Right atrium auricular region (tissue), 2 donors: Measurements from ENCODE around the gene TVP23C. TPM values are rescaled to one million over a fixed set of nuclear protein-coding genes. Genes with fewer than 3 reads are reported as not detected.

ENCODE experiments used
- DNase-seq: peaks from one replicate; pipeline ENCODE4 v3.0.0-alpha.2; 2019; ENCODE audit warnings: low spot score
- H3K27ac ChIP-seq, 2 donors: fragments of 200-600 bp; sonication (generic); 1 replicate in 1 of 2; 2 replicates in 1 of 2; pipeline ENCODE4 v1.5.1; 2016 to 2019
- H3K27me3 ChIP-seq, 2 donors: fragments of 200-600 bp; sonication (generic); one replicate each; pipeline versions ENCODE4 v1.5.1 to v1.6.0; 2017 to 2019
- H3K36me3 ChIP-seq: fragments of 200-600 bp; sonication (generic); one replicate; pipeline ENCODE4 v1.5.1; 2016
- H3K4me1 ChIP-seq, 2 donors: fragments of 200-600 bp; sonication (generic); one replicate each; pipeline versions ENCODE4 v1.5.1 to v1.6.0; 2017 to 2019
- H3K4me3 ChIP-seq, 2 donors: fragments of 200-600 bp; sonication (generic); 1 replicate in 1 of 2; 2 replicates in 1 of 2; pipeline ENCODE4 v1.5.1; 2017 to 2019; ENCODE audit warnings: mild to moderate bottlenecking in 1 of 2, moderate library complexity in 1 of 2
- H3K9me3 ChIP-seq, 2 donors: fragments of 200-600 bp; sonication (generic); one replicate each; pipeline ENCODE4 v1.5.1; 2019
- CTCF ChIP-seq, 2 donors: fragments of 200-600 bp; sonication (generic); IDR thresholded peaks; one replicate each; pipeline ENCODE4 v1.5.1; 2019; ENCODE audit warnings: antibody characterized with exemption in 2 of 2
- total RNA-seq, 2 donors: library from RNA; depleted of rRNA; stranded (reverse); fragments of >200 nt; gene quantifications; one replicate each; pipeline ENCODE4 v1.1.0, GENCODE V29; 2016

Gene TVP23C
- total RNA-seq, 2 donors from 2014 or later, result 3.3 to 5.3 TPM

- no peak for DNase-seq
- Histone ChIP-seq H3K27me3 (no peaks in the 10 kb centered on the region), H3K4me3 (no peak overlapping the region), H3K36me3 (no peaks in the 10 kb centered on the region), H3K9me3 (no peaks in the 10 kb centered on the region), H3K4me1 (peaks cover 0 to 16% of the 10 kb centered on the region in 2 donors), H3K27ac (no peak overlapping the region)
- TF ChIP-seq CTCF (IDR thresholded peaks at IDR 0.05), result no peak
Observed at GRCh38 chr17:15503731-15504130, 59.6 kb downstream of the TVP23C start.

- H3K36me3 ChIP-seq, result no peaks in the 10 kb centered on the region
- DNase-seq, result peak; percentile 95
- H3K4me1 ChIP-seq, result peaks cover 0 to 16% of the 10 kb centered on the region in 2 donors
- H3K27me3 ChIP-seq, result no peaks in the 10 kb centered on the region
- no peaks in the 10 kb centered on the region for H3K9me3 ChIP-seq
- H3K4me3 ChIP-seq, result peak overlapping the region; percentile 15 to 36
- H3K27ac ChIP-seq, result peak overlapping the region; percentile 54 to 75
- TF ChIP-seq CTCF (IDR thresholded peaks at IDR 0.05), result peak; percentile 83 to 93
Observed at GRCh38 chr17:15502369-15503112, 60.7 kb downstream of the TVP23C start.

- no peak overlapping the region for H3K4me3 ChIP-seq
- no peaks in the 10 kb centered on the region for H3K27me3 ChIP-seq
Observed at GRCh38 chr17:15501793-15502192, 61.5 kb downstream of the TVP23C start.

GRCh38 chr17:15501282-15501681, 62.0 kb downstream of the TVP23C start:
- DNase-seq, result no peak
- Histone ChIP-seq H3K36me3 (no peaks in the 10 kb centered on the region), H3K27ac (peak overlapping the region in 1 of 2 donors; percentile 54), H3K9me3 (no peaks in the 10 kb centered on the region), H3K27me3 (no peaks in the 10 kb centered on the region), H3K4me3 (no peak overlapping the region), H3K4me1 (peaks cover 0 to 24% of the 10 kb centered on the region in 2 donors)
- TF ChIP-seq CTCF (IDR thresholded peaks at IDR 0.05), result no peak

More at GRCh38 chr17:15501793-15502192, 61.5 kb downstream of the TVP23C start:
- H3K27ac ChIP-seq, result peak overlapping the region; percentile 54 to 75
- no peaks in the 10 kb centered on the region for H3K9me3 ChIP-seq
- H3K4me1 ChIP-seq, result peaks cover 0 to 20% of the 10 kb centered on the region in 2 donors
- DNase-seq, result no peak
- no peaks in the 10 kb centered on the region for H3K36me3 ChIP-seq
- TF ChIP-seq CTCF (IDR thresholded peaks at IDR 0.05), result no peak

GRCh38 chr17:15498107-15498506, 65.2 kb downstream of the TVP23C start:
- Histone ChIP-seq H3K27ac (no peak overlapping the region), H3K36me3 (no peaks in the 10 kb centered on the region), H3K27me3 (no peaks in the 10 kb centered on the region), H3K4me3 (no peak overlapping the region), H3K9me3 (no peaks in the 10 kb centered on the region), H3K4me1 (peaks cover 0 to 30% of the 10 kb centered on the region in 2 donors)
- no peak for TF ChIP-seq CTCF (IDR thresholded peaks at IDR 0.05)
- DNase-seq, result no peak
